HG03457 (cell line): Measurements from ENCODE around the gene F10.

Experiments
- ATAC-seq: cut with Tn5 transposase; IDR thresholded peaks from one replicate; pipeline ENCODE4 v1.9.1; 2021; ENCODE audit warnings: moderate number of reproducible peaks; ENCODE audit not compliant: unreplicated experiment

Gene F10

GRCh38 chr13:113166681-113167080, 44.1 kb downstream of the F10 start:
- no peak for ATAC-seq

GRCh38 chr13:113167155-113167554, 44.6 kb downstream of the F10 start:
- no peak for ATAC-seq

- no peak for ATAC-seq
These were observed 45.0 kb downstream of the F10 start for GRCh38 chr13:113167575-113167974.

GRCh38 chr13:113168211-113168610, 45.6 kb downstream of the F10 start:
- no peak for ATAC-seq

GRCh38 chr13:113169277-113170272, 47.0 kb downstream of the F10 start:
- no peak for ATAC-seq

- no peak for ATAC-seq
These were observed 47.9 kb downstream of the F10 start for GRCh38 chr13:113170511-113170910.

GRCh38 chr13:113171250-113172125, 48.9 kb downstream of the F10 start:
- ATAC-seq, result no peak

GRCh38 chr13:113172419-113172926, 49.9 kb downstream of the F10 start:
- no peak for ATAC-seq

GRCh38 chr13:113176280-113176679, 53.7 kb downstream of the F10 start:
- no peak for ATAC-seq

GRCh38 chr13:113176822-113177221, 54.2 kb downstream of the F10 start:
- no peak for ATAC-seq

- ATAC-seq, result no peak
These were observed 55.7 kb downstream of the F10 start for GRCh38 chr13:113178070-113178895.

- ATAC-seq, result no peak
These were observed 56.2 kb downstream of the F10 start for GRCh38 chr13:113178896-113179167.

GRCh38 chr13:113179374-113180230, 57.0 kb downstream of the F10 start:
- no peak for ATAC-seq

GRCh38 chr13:113182046-113182445, 59.4 kb downstream of the F10 start:
- no peak for ATAC-seq

- no peak for ATAC-seq
These were observed 61.0 kb downstream of the F10 start for GRCh38 chr13:113183450-113184129.

- no peak for ATAC-seq
These were observed 62.2 kb downstream of the F10 start for GRCh38 chr13:113184568-113185440.

- peak; percentile 84 for ATAC-seq
These were observed 63.7 kb downstream of the F10 start for GRCh38 chr13:113186061-113186900.
